SK-N-SH treated with all-trans-retinoic acid at 6 μM for 48 hours (cell line): Measurements from ENCODE around the gene TBC1D4.

ENCODE experiments used
- ATAC-seq: fragments of 200-7000 bp; cut with Tn5 transposase; 3 replicates; pipeline ENCODE4 v1.9.1; 2020; ENCODE audit warnings: mild to moderate bottlenecking, moderate library complexity
- BACH2 ChIP-seq: fragments of 250-450 bp; sonication (Bioruptor Pico); IDR thresholded peaks from 2 replicates; pipeline ENCODE4 v1.9.0; 2021; ENCODE audit warnings: mild to moderate bottlenecking, borderline replicate concordance
- CREB5 ChIP-seq: fragments of 250-450 bp; sonication (Bioruptor Pico); IDR thresholded peaks from 2 replicates; pipeline ENCODE4 v1.5.1; 2020; ENCODE audit warnings: low read depth, mild to moderate bottlenecking, moderate library complexity
- CSDC2 ChIP-seq: fragments of 250-450 bp; sonication (Bioruptor Pico); IDR thresholded peaks from 2 replicates; pipeline ENCODE4 v1.5.0; 2020; ENCODE audit warnings: mild to moderate bottlenecking, moderate library complexity
- CSRNP3 ChIP-seq: fragments of 250-450 bp; sonication (Bioruptor Pico); IDR thresholded peaks from 2 replicates; pipeline ENCODE4 v1.5.1; 2021; ENCODE audit warnings: mild to moderate bottlenecking, moderate library complexity
- ESRRG ChIP-seq: fragments of 250-450 bp; sonication (Bioruptor Pico); IDR thresholded peaks from 2 replicates; pipeline ENCODE4 v1.6.1; 2021; ENCODE audit warnings: mild to moderate bottlenecking
- GLIS3 ChIP-seq: fragments of 250-450 bp; sonication (Bioruptor Pico); IDR thresholded peaks from 2 replicates; pipeline ENCODE4 v1.5.0; 2020; ENCODE audit warnings: mild to moderate bottlenecking, moderate library complexity
- OSR1 ChIP-seq: fragments of 250-450 bp; sonication (Bioruptor Pico); IDR thresholded peaks from 2 replicates; pipeline ENCODE4 v1.8.0; 2022; ENCODE audit warnings: moderate library complexity, mild to moderate bottlenecking, inconsistent platforms
- PATZ1 ChIP-seq: fragments of 250-450 bp; sonication (Bioruptor Pico); IDR thresholded peaks from 2 replicates; pipeline ENCODE4 v1.8.0; 2020; ENCODE audit warnings: mild to moderate bottlenecking, moderate library complexity, borderline replicate concordance
- RARB ChIP-seq: fragments of 250-450 bp; sonication (Bioruptor Pico); IDR thresholded peaks from 2 replicates; pipeline ENCODE4 v1.8.0; 2021; ENCODE audit warnings: mild to moderate bottlenecking, moderate library complexity
- SNAI2 ChIP-seq: fragments of 250-450 bp; sonication (Bioruptor Pico); IDR thresholded peaks from 2 replicates; pipeline ENCODE4 v1.5.0; 2020; ENCODE audit warnings: mild to moderate bottlenecking, moderate library complexity
- TCF4 ChIP-seq: fragments of 250-450 bp; sonication (Bioruptor Pico); IDR thresholded peaks from 2 replicates; pipeline ENCODE4 v1.8.0; 2021; ENCODE audit warnings: mild to moderate bottlenecking, moderate library complexity, borderline replicate concordance
- TOX ChIP-seq: fragments of 250-450 bp; sonication (Bioruptor Pico); IDR thresholded peaks from 2 replicates; pipeline ENCODE4 v1.8.0; 2021; ENCODE audit warnings: mild to moderate bottlenecking, moderate library complexity, borderline replicate concordance
- TSHZ2 ChIP-seq: fragments of 250-450 bp; sonication (Bioruptor Pico); IDR thresholded peaks from 2 replicates; pipeline ENCODE4 v1.5.0; 2020; ENCODE audit warnings: mild to moderate bottlenecking, moderate library complexity
- ZC3H10 ChIP-seq: fragments of 250-450 bp; sonication (Bioruptor Pico); IDR thresholded peaks from 2 replicates; pipeline ENCODE4 v1.5.1; 2021; ENCODE audit warnings: mild to moderate bottlenecking, moderate library complexity
- ZFP3 ChIP-seq: fragments of 250-450 bp; sonication (Bioruptor Pico); IDR thresholded peaks from 2 replicates; pipeline ENCODE4 v1.5.0; 2020; ENCODE audit warnings: mild to moderate bottlenecking, moderate library complexity
- ZFP30 ChIP-seq: fragments of 450-650 bp; formaldehyde crosslinking; IDR thresholded peaks from 2 replicates; pipeline ENCODE4 v1.5.0; 2022; ENCODE audit warnings: mild to moderate bottlenecking, moderate library complexity
- ZNF565 ChIP-seq: fragments of 450-650 bp; formaldehyde crosslinking; conservative IDR thresholded peaks from 2 replicates; pipeline ENCODE4 v1.5.0; 2020; ENCODE audit warnings: low read depth, mild to moderate bottlenecking, moderate library complexity
- ZNF70 ChIP-seq: fragments of 450-650 bp; formaldehyde crosslinking; IDR thresholded peaks from 2 replicates; pipeline ENCODE4 v1.5.0; 2020; ENCODE audit warnings: mild to moderate bottlenecking, moderate library complexity

Gene TBC1D4

GRCh38 chr13:75366380-75367280, 115.3 kb downstream of the TBC1D4 start:
- no peak for ATAC-seq
- TF ChIP-seq ZC3H10 (CRISPR knock-in tag) (no peak), TSHZ2 (CRISPR knock-in tag) (no peak), ZFP3 (CRISPR knock-in tag) (no peak), OSR1 (no peak), RARB (CRISPR knock-in tag) (no peak), GLIS3 (CRISPR knock-in tag) (no peak)

GRCh38 chr13:75365724-75366173, 116.2 kb downstream of the TBC1D4 start:
- TF ChIP-seq ESRRG (CRISPR knock-in tag) (no peak), ZNF565 (CRISPR knock-in tag) (no peak), PATZ1 (CRISPR knock-in tag) (no peak), BACH2 (CRISPR knock-in tag) (no peak), CSDC2 (CRISPR knock-in tag) (no peak), RARB (CRISPR knock-in tag) (no peak), ZFP3 (CRISPR knock-in tag) (no peak), TCF4 (CRISPR knock-in tag) (no peak), CREB5 (no peak), ZC3H10 (CRISPR knock-in tag) (no peak), OSR1 (no peak), ZNF70 (CRISPR knock-in tag) (no peak), ZFP30 (CRISPR knock-in tag) (no peak), CSRNP3 (CRISPR knock-in tag) (no peak)
- ATAC-seq = peak; percentile 77

- TF ChIP-seq CREB5 (no peak), SNAI2 (CRISPR knock-in tag) (no peak), TOX (CRISPR knock-in tag) (no peak), RARB (CRISPR knock-in tag) (no peak), TSHZ2 (CRISPR knock-in tag) (no peak), ZFP30 (CRISPR knock-in tag) (no peak)
- TF ChIP-seq, all 23 proteins: peak for 0
- ATAC-seq = no peak
Observed at GRCh38 chr13:75364131-75364713, 117.7 kb downstream of the TBC1D4 start.
